Panc1 (cell line): ENCODE data around the gene SHISAL1. TPM values are rescaled to one million over a fixed set of nuclear protein-coding genes. Genes with fewer than 3 reads are reported as not detected.

ENCODE experiments used
- ATAC-seq: fragments of 200-7000 bp; cut with Tn5 transposase; 2 replicates; pipeline ENCODE4 v1.9.1; 2020; ENCODE audit warnings: mild to moderate bottlenecking, moderate library complexity
- BruUV-seq: library from RNA; stranded (reverse); fragments of 400-500 nt; replicated peaks from 2 replicates; lab custom pipeline; 2021; lab: Mats Ljungman, UMichigan
- CTCF ChIA-PET: fragments of 300-600 bp; sonication (Branson Sonifier 250); formaldehyde crosslinking; loops from one replicate; lab custom pipeline; 2022; ENCODE audit warnings: antibody characterized with exemption; lab: Charles Lee
- POLR2A ChIA-PET: fragments of 300-600 bp; sonication (Branson Sonifier 250); formaldehyde crosslinking; loops from one replicate; lab custom pipeline; 2022; ENCODE audit warnings: antibody characterized with exemption; lab: Charles Lee
- DNase-seq: peaks from one replicate; pipeline ENCODE4 v3.0.0-alpha.2; 2010; ENCODE audit warnings: low read depth, low spot score
- H3K27ac ChIP-seq: 2 replicates; pipeline ENCODE4 v1.5.1; 2011; ENCODE audit warnings: mild to moderate bottlenecking, low read length, inconsistent platforms
- H3K27me3 ChIP-seq: fragments of 200-500 bp; sonication (Bioruptor generic); 2 replicates; pipeline ENCODE4 v1.6.0; 2014; ENCODE audit warnings: low read length, inconsistent platforms; ENCODE audit not compliant: control insufficient read depth, insufficient read depth
- H3K36me3 ChIP-seq: fragments of 200-500 bp; sonication (Bioruptor generic); 2 replicates; pipeline ENCODE4 v1.5.1; 2014; ENCODE audit warnings: inconsistent platforms, mild to moderate bottlenecking, low read length, moderate library complexity; ENCODE audit not compliant: control insufficient read depth, insufficient read depth
- H3K4me1 ChIP-seq: 2 replicates; pipeline ENCODE4 v1.5.1; 2011; ENCODE audit warnings: inconsistent platforms, mild to moderate bottlenecking, low read length, moderate library complexity; ENCODE audit not compliant: control insufficient read depth, insufficient read depth
- H3K4me3 ChIP-seq, 2 experiments: 2 replicates each; pipeline ENCODE4 v1.5.1; 2011 to 2012; ENCODE audit warnings: low read depth in 2 of 2, low read length in 2 of 2, mild to moderate bottlenecking in 2 of 2, inconsistent platforms in 1 of 2, moderate library complexity in 1 of 2
- H3K9me3 ChIP-seq: fragments of 200-500 bp; sonication (Bioruptor generic); 2 replicates; pipeline ENCODE4 v1.5.1; 2014; ENCODE audit warnings: low read depth, mild to moderate bottlenecking, inconsistent platforms, low read length, moderate library complexity; ENCODE audit not compliant: control insufficient read depth, insufficient read depth
- CTCF ChIP-seq: fragments of 450-650 bp; IDR thresholded peaks from 2 replicates; pipeline ENCODE4 v1.5.1; 2017; ENCODE audit warnings: mild to moderate bottlenecking
- POLR2AphosphoS5 ChIP-seq: IDR thresholded peaks from 2 replicates; pipeline ENCODE4 v1.6.1; 2012; ENCODE audit warnings: mild to moderate bottlenecking, low read depth, low read length, moderate library complexity
- SIN3A ChIP-seq: IDR thresholded peaks from 2 replicates; pipeline ENCODE4 v1.6.1; 2012; ENCODE audit warnings: low read depth, mild to moderate bottlenecking, low read length, moderate library complexity, borderline replicate concordance; ENCODE audit not compliant: insufficient read depth
- TCF7L2 ChIP-seq: IDR thresholded peaks from 2 replicates; pipeline ENCODE4 v1.6.1; 2011; ENCODE audit warnings: mild to moderate bottlenecking, low read depth, low read length, inconsistent platforms
- in situ Hi-C: cut with HindIII; loops from 2 replicates; pipeline ENCODE4 v1.10.0; 2016; ENCODE audit warnings: low sequenced_read_pairs, low pct_unique_long_range_greater_than_20kb
- intact Hi-C: fragments of 100-400 bp; cut with micrococcal nuclease; formaldehyde crosslinking; loops from one replicate; pipeline ENCODE4 v1.10.0; 2022; ENCODE audit not compliant: unreplicated experiment
- total RNA-seq: library from RNA; stranded (reverse); gene quantifications from one replicate; pipeline ENCODE4 v1.2.1, GENCODE V29; 2021; ENCODE audit not compliant: unreplicated experiment
- TF ChIP-seq, protein P1 (sequence below), 2 experiments: IDR thresholded peaks; 2 replicates each; pipeline ENCODE4 v1.6.1; 2011 to 2012; ENCODE audit warnings: low read depth in 2 of 2, control low read depth in 1 of 2, low read length in 1 of 2, mild to moderate bottlenecking in 1 of 2, moderate library complexity in 1 of 2; ENCODE audit not compliant: insufficient read depth in 1 of 2

SHISAL1 gene
- total RNA-seq, 1 experiment from 2014 or later = 1.2 TPM

- intact Hi-C loops (no loop called here), in situ Hi-C loops (no loop called here)
- Histone ChIP-seq H3K27ac (no peak overlapping the region), H3K4me1 (0 out of 2 replicates have a peak, but pooled peaks cover 3% of the 10 kb centered on the region), H3K9me3 (no peaks in the 10 kb centered on the region), H3K27me3 (no peaks in the 10 kb centered on the region), H3K4me3 (no peak overlapping the region), H3K36me3 (no peaks in the 10 kb centered on the region)
- POLR2A ChIA-PET = interaction anchor here (0.6 kb wide), 1 partner anchor 15 kb away, joined by 3 read pairs; no protein-coding TSS in a partner anchor
- no TSS peak for BruUV-seq
- CTCF ChIA-PET = interaction anchor here (1.1 kb wide), 1 partner anchor 173 kb away, joined by 3 read pairs; no protein-coding TSS in a partner anchor
- TF ChIP-seq TCF7L2 (no peak), SIN3A (no peak), CTCF (no peak), POLR2AphosphoS5 (no peak)
- TF ChIP-seq, protein P1, sequence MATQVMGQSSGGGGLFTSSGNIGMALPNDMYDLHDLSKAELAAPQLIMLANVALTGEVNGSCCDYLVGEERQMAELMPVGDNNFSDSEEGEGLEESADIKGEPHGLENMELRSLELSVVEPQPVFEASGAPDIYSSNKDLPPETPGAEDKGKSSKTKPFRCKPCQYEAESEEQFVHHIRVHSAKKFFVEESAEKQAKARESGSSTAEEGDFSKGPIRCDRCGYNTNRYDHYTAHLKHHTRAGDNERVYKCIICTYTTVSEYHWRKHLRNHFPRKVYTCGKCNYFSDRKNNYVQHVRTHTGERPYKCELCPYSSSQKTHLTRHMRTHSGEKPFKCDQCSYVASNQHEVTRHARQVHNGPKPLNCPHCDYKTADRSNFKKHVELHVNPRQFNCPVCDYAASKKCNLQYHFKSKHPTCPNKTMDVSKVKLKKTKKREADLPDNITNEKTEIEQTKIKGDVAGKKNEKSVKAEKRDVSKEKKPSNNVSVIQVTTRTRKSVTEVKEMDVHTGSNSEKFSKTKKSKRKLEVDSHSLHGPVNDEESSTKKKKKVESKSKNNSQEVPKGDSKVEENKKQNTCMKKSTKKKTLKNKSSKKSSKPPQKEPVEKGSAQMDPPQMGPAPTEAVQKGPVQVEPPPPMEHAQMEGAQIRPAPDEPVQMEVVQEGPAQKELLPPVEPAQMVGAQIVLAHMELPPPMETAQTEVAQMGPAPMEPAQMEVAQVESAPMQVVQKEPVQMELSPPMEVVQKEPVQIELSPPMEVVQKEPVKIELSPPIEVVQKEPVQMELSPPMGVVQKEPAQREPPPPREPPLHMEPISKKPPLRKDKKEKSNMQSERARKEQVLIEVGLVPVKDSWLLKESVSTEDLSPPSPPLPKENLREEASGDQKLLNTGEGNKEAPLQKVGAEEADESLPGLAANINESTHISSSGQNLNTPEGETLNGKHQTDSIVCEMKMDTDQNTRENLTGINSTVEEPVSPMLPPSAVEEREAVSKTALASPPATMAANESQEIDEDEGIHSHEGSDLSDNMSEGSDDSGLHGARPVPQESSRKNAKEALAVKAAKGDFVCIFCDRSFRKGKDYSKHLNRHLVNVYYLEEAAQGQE (IDR thresholded peaks at IDR 0.05; ENCODE audit: insufficient read depth in 1 of 2, low read depth in 2 of 2, low read length in 1 of 2) = no peak
- DNase-seq (no peak), ATAC-seq (no peak)
Measured at GRCh38 chr22:44196241-44196640, 116.5 kb downstream of the SHISAL1 start.

DNA sequence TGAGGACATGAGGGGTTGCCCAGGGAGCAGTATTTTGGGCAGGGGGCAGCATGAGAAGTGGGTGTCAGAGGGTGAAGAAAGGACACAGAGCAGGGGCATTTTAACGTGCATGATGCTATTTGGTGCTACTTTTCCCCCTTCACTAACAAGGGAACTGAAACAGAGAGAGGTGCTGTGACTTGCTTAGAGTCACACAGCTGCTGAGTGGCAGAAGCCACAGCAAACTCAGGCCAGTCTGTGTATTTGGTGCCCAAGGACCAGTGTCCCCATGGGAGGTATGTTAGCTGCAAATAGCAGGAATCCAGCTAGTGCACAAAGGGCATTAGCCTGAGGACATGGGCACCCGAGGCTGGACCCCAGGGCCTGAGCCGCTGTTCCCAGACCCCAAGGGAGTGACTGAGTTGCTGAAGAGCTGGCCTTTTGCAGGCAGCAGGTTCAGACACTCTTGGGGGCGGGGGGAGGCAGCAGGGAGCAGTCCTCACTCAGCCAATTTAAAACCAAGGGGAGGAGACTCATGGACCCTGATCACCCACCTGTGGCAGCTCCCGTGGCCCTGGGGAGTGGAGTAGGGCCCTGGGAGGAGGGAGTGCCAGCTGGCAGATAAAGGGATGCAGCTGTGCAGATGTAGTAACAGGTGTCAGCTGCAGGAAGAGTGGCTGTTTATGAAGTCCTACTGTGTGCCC, 117.4 kb downstream of the SHISAL1 start:
- TF ChIP-seq SIN3A = no peak
- TF ChIP-seq, protein P1 (IDR thresholded peaks at IDR 0.05; ENCODE audit: insufficient read depth in 1 of 2, low read depth in 2 of 2, low read length in 1 of 2) = no peak
- no peak for TF ChIP-seq POLR2AphosphoS5
- no peak for TF ChIP-seq CTCF
- no peak for TF ChIP-seq TCF7L2
- no TSS peak for BruUV-seq
- CTCF ChIA-PET = no interaction called here
- intact Hi-C loops (no loop called here), in situ Hi-C loops (no loop called here)
- Histone ChIP-seq H3K4me1 (0 out of 2 replicates have a peak, but pooled peaks cover 3% of the 10 kb centered on the region), H3K27me3 (no peaks in the 10 kb centered on the region), H3K27ac (no peak overlapping the region), H3K4me3 (no peak overlapping the region), H3K36me3 (no peaks in the 10 kb centered on the region), H3K9me3 (no peaks in the 10 kb centered on the region)
- ATAC-seq (no peak), DNase-seq (no peak)
- POLR2A ChIA-PET = no interaction called here
